Measurements from ENCODE around the gene GNG5.
"Not testable (repeated sequence)": the region's sequence is repeated elsewhere in the genome, so short reads cannot be mapped to it uniquely, and the experiment has no call there.

Gene GNG5

GRCh38 chr1:84489766-84490165 lies 16.6 kb downstream of the GNG5 start:
- in situ Hi-C loops (cut with MboI; ENCODE audit: low sequenced_read_pairs) = no loop called here

- in situ Hi-C loops (cut with MboI; ENCODE audit: low sequenced_read_pairs) = no loop called here
These were observed 18.3 kb downstream of the GNG5 start for GRCh38 chr1:84488107-84488506.

DNA sequence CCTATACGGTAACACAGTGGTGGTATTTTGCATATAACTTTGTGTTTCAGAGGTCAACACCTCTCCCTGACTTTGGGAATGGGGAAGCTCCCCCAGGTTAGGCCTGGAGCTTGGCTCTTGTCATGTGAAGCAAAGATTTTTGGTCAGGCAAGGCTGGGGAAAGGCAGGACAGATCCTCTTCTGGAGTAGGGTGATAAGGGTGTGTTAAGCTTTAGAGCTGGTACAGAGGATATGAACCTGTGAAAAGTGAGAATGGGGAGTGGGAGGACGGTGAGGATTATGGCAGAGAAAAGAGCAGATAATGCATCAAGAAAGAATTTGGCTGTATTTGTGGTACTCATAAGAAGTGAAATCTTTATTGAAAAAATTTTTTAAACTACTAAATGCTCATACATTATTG lies 25.1 kb downstream of the GNG5 start:
- in situ Hi-C loops (cut with MboI; ENCODE audit: low sequenced_read_pairs) = no loop called here

- in situ Hi-C loops (cut with MboI; ENCODE audit: low sequenced_read_pairs) = no loop called here
These were observed 25.7 kb downstream of the GNG5 start for GRCh38 chr1:84480650-84481049.

GRCh38 chr1:84479998-84480397 lies 26.4 kb downstream of the GNG5 start:
- in situ Hi-C loops (cut with MboI; ENCODE audit: low sequenced_read_pairs) = no loop called here

GRCh38 chr1:84478876-84479868 lies 27.2 kb downstream of the GNG5 start, which contains the start of gene RPF1:
RPF1 (plus strand) TSS chr1:84479266; CDS start chr1:84479282, 16 bp downstream.
- in situ Hi-C loops (cut with MboI; ENCODE audit: low sequenced_read_pairs) = no loop called here

DNA sequence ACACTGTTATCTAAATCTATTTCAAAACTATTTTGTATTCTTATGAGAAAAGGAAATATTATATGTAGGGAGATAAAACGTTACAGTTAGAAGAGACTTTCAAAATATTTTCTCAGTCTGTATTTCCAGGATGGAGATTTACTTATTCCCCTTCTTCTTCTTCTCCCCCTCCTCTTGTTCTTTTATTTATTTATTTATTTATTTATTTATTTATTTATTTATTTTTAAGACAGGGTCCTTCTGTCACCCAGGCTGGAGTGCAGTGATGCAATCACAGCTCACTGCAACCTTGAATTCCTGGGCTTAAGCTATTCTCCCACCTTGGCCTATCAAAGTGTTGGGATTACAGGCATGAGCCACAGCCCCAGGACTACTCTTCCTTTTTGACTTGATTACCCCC lies 30.2 kb downstream of the GNG5 start:
- in situ Hi-C loops (cut with MboI; ENCODE audit: low sequenced_read_pairs) = no loop called here

GRCh38 chr1:84467298-84467697 lies 39.1 kb downstream of the GNG5 start:
- in situ Hi-C loops (cut with MboI; ENCODE audit: low sequenced_read_pairs) = no loop called here

GRCh38 chr1:84462118-84462517 lies 44.3 kb downstream of the GNG5 start:
- in situ Hi-C loops (cut with MboI; ENCODE audit: low sequenced_read_pairs) = no loop called here

DNA sequence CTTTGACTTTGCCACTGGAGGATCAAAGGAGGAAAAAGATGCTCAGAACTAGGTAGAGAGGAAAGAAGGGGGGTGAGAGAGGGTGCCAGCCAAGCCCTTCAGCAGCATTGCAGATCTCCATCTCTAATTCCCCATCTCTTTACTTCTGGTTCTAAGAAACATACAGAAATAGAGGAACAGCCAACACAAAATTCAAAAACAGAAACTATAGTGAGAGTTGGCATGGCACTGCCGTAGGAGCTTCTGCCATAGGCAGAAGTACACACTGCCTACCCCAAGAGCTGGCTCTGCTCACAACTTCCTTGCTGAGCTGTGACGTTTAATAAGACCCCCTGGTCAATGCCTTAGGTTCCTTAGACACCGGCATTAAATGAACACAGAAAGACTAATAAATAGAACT lies 53.9 kb downstream of the GNG5 start:
- in situ Hi-C loops (cut with MboI; ENCODE audit: low sequenced_read_pairs) = no loop called here

GRCh38 chr1:84450910-84451309 lies 55.5 kb downstream of the GNG5 start:
- in situ Hi-C loops (cut with MboI; ENCODE audit: low sequenced_read_pairs) = no loop called here

GRCh38 chr1:84448704-84449103 lies 57.7 kb downstream of the GNG5 start:
- in situ Hi-C loops (cut with MboI; ENCODE audit: low sequenced_read_pairs) = not testable (repeated sequence)

Data from hTERT RPE-1 (cell line).